Measurements from ENCODE around the gene ST3GAL5. TPM values are rescaled to one million over a fixed set of nuclear protein-coding genes. Genes with fewer than 3 reads are reported as not detected.

Gene ST3GAL5
- total and polyA plus RNA-seq, 9 donors: 25.9 to 37.5 (median 32.8) TPM

- H3K4me1 ChIP-seq (ENCODE audit: control insufficient read depth, insufficient read depth, low read length): peaks cover 9% of the 10 kb centered on the region
- WGBS (ENCODE audit: insufficient coverage): 23% methylated on average over 17 of the region's 20 CpGs
- H3K4me3 ChIP-seq (ENCODE audit: low read length): no peak overlapping the region
- H3K27ac ChIP-seq (ENCODE audit: low read length): no peak overlapping the region
- no peaks in the 10 kb centered on the region for H3K9me3 ChIP-seq (replicated peaks; ENCODE audit: control insufficient read depth, low read depth, low read length)
- H3K36me3 ChIP-seq (ENCODE audit: control insufficient read depth, insufficient read depth, low read length): no peaks in the 10 kb centered on the region
- peak; percentile 76 for DNase-seq
- H3K27me3 ChIP-seq (ENCODE audit: control insufficient read depth, insufficient read depth, low read length): no peaks in the 10 kb centered on the region
Measured at GRCh38 chr2:85826990-85827878, 61.6 kb downstream of the ST3GAL5 start.

GRCh38 chr2:85823951-85824350, 64.8 kb downstream of the ST3GAL5 start:
- Histone ChIP-seq H3K27me3 (ENCODE audit: control insufficient read depth, insufficient read depth, low read length) (no peaks in the 10 kb centered on the region), H3K9me3 (replicated peaks; ENCODE audit: control insufficient read depth, low read depth, low read length) (no peaks in the 10 kb centered on the region), H3K27ac (ENCODE audit: low read length) (no peak overlapping the region), H3K4me1 (ENCODE audit: control insufficient read depth, insufficient read depth, low read length) (peaks cover 9% of the 10 kb centered on the region), H3K4me3 (ENCODE audit: low read length) (no peak overlapping the region), H3K36me3 (ENCODE audit: control insufficient read depth, insufficient read depth, low read length) (no peaks in the 10 kb centered on the region)
- WGBS (ENCODE audit: insufficient coverage): 93% methylated on average over 2 of the region's 2 CpGs
- DNase-seq: no peak

- H3K27ac ChIP-seq (ENCODE audit: low read length): no peak overlapping the region
- WGBS (ENCODE audit: insufficient coverage): no CpG with 5 or more reads among the region's 5 CpGs
- H3K36me3 ChIP-seq (ENCODE audit: control insufficient read depth, insufficient read depth, low read length): no peaks in the 10 kb centered on the region
- H3K27me3 ChIP-seq (ENCODE audit: control insufficient read depth, insufficient read depth, low read length): no peaks in the 10 kb centered on the region
- no peaks in the 10 kb centered on the region for H3K9me3 ChIP-seq (replicated peaks; ENCODE audit: control insufficient read depth, low read depth, low read length)
- no peak overlapping the region for H3K4me3 ChIP-seq (ENCODE audit: low read length)
- no peak for DNase-seq
- H3K4me1 ChIP-seq (ENCODE audit: control insufficient read depth, insufficient read depth, low read length): peaks cover 7% of the 10 kb centered on the region
Measured at GRCh38 chr2:85822766-85823165, 66.0 kb downstream of the ST3GAL5 start.

DNA sequence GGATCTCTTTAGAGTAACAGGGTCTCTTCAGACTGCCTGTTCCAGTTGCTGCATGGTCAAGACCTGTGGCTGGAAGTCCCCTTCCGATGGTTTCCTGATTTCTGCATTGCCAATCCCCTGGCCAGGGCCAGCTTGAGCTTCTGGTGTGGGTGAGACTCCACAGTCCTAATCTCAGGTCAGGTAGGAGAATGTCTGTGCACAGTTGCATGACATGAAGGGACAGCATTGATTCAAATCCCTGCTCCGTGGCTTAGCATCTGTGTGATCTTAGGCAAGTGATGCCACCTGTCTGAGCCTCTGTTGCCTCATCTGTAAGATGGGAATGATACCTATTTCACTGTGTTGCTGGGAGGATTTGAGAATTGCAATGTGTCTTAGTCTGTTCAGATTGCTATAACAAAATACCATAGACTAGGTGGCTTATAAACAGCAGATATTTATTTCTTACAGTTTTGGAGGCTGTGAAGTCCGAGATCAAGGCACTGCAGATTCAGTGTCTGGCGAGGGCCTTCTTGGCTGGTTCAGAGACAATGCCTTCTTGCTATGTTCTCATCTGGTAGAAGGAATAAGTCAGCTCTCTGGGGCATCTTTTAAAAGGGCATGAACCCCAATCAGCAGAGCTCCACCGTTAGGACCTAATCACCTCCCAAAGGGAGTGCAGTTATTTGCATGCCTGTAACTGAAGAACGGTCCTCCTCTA, 68.8 kb downstream of the ST3GAL5 start:
- no peaks in the 10 kb centered on the region for H3K9me3 ChIP-seq (replicated peaks; ENCODE audit: control insufficient read depth, low read depth, low read length)
- 73% methylated on average over 4 of the region's 6 CpGs for WGBS (ENCODE audit: insufficient coverage)
- H3K4me1 ChIP-seq (ENCODE audit: control insufficient read depth, insufficient read depth, low read length): no peaks in the 10 kb centered on the region
- H3K4me3 ChIP-seq (ENCODE audit: low read length): no peak overlapping the region
- no peaks in the 10 kb centered on the region for H3K36me3 ChIP-seq (ENCODE audit: control insufficient read depth, insufficient read depth, low read length)
- H3K27ac ChIP-seq (ENCODE audit: low read length): no peak overlapping the region
- peaks cover 5% of the 10 kb centered on the region for H3K27me3 ChIP-seq (ENCODE audit: control insufficient read depth, insufficient read depth, low read length)
- no peak for DNase-seq

GRCh38 chr2:85814802-85815550, 73.8 kb downstream of the ST3GAL5 start:
- H3K27me3 ChIP-seq (ENCODE audit: control insufficient read depth, insufficient read depth, low read length): peaks cover 10% of the 10 kb centered on the region

DNA sequence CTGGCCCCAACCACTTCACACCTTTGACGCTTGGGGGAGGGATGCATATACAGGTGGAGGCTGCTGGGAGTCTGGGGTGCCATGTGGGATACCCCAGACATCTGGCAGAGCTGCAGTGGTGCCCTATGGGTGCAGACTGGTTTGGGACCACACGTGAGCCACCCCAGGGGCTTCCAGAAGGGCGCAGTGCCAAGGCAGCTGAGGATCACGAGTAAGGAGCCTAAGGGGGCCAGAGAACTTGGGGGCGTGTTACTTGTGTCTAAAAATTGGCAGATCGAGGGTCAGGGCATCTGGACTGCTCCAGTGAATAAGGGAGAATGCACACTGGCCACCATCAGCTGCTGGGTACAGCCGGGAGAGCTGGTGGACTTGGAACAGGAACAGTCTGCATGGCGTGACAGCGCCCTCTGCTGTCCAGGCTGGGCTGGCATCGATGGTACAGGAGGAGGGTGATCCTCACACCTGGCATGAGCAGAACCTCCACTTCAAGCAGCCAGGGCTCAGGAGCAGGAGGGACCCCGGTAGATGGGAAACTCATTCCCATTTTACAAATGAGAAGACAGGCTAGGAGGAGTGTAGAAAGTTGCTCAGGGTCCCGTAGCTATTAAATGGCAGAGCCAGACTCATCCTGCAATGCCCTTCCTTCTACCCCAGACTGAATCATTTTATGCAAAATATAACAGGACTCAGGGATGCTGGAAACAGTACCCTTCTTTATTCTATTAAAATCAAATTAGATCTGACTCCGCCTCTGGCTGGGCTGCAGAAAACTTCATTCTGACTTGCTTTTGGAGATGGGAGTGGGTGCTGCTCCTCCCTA, 74.6 kb downstream of the ST3GAL5 start:
- Histone ChIP-seq H3K9me3 (replicated peaks; ENCODE audit: control insufficient read depth, low read depth, low read length) (no peaks in the 10 kb centered on the region), H3K27me3 (ENCODE audit: control insufficient read depth, insufficient read depth, low read length) (peaks cover 10% of the 10 kb centered on the region), H3K4me3 (ENCODE audit: low read length) (no peak overlapping the region), H3K27ac (ENCODE audit: low read length) (no peak overlapping the region), H3K4me1 (ENCODE audit: control insufficient read depth, insufficient read depth, low read length) (peaks cover 17% of the 10 kb centered on the region), H3K36me3 (ENCODE audit: control insufficient read depth, insufficient read depth, low read length) (no peaks in the 10 kb centered on the region)
- WGBS (ENCODE audit: insufficient coverage): 21% methylated on average over 6 of the region's 13 CpGs
- DNase-seq: peak; percentile 90

More at GRCh38 chr2:85814802-85815550, 73.8 kb downstream of the ST3GAL5 start:
- WGBS (ENCODE audit: insufficient coverage): 74% methylated on average over 7 of the region's 10 CpGs
- Histone ChIP-seq H3K36me3 (ENCODE audit: control insufficient read depth, insufficient read depth, low read length) (no peaks in the 10 kb centered on the region), H3K9me3 (replicated peaks; ENCODE audit: control insufficient read depth, low read depth, low read length) (no peaks in the 10 kb centered on the region), H3K4me1 (ENCODE audit: control insufficient read depth, insufficient read depth, low read length) (peaks cover 17% of the 10 kb centered on the region), H3K4me3 (ENCODE audit: low read length) (no peak overlapping the region), H3K27ac (ENCODE audit: low read length) (no peak overlapping the region)
- no peak for DNase-seq

GRCh38 chr2:85813211-85813981, 75.4 kb downstream of the ST3GAL5 start:
- Histone ChIP-seq H3K27me3 (ENCODE audit: control insufficient read depth, insufficient read depth, low read length) (peaks cover 10% of the 10 kb centered on the region), H3K36me3 (ENCODE audit: control insufficient read depth, insufficient read depth, low read length) (no peaks in the 10 kb centered on the region), H3K9me3 (replicated peaks; ENCODE audit: control insufficient read depth, low read depth, low read length) (no peaks in the 10 kb centered on the region), H3K27ac (ENCODE audit: low read length) (no peak overlapping the region), H3K4me1 (ENCODE audit: control insufficient read depth, insufficient read depth, low read length) (peaks cover 17% of the 10 kb centered on the region), H3K4me3 (ENCODE audit: low read length) (no peak overlapping the region)
- WGBS (ENCODE audit: insufficient coverage): 91% methylated on average over 4 of the region's 7 CpGs
- no peak for DNase-seq

- Histone ChIP-seq H3K4me3 (ENCODE audit: low read length) (no peak overlapping the region), H3K9me3 (replicated peaks; ENCODE audit: control insufficient read depth, low read depth, low read length) (no peaks in the 10 kb centered on the region), H3K27me3 (ENCODE audit: control insufficient read depth, insufficient read depth, low read length) (peaks cover 10% of the 10 kb centered on the region), H3K4me1 (ENCODE audit: control insufficient read depth, insufficient read depth, low read length) (peaks cover 17% of the 10 kb centered on the region), H3K27ac (ENCODE audit: low read length) (no peak overlapping the region), H3K36me3 (ENCODE audit: control insufficient read depth, insufficient read depth, low read length) (no peaks in the 10 kb centered on the region)
- WGBS (ENCODE audit: insufficient coverage): 80% methylated on average over 7 of the region's 10 CpGs
- no peak for DNase-seq
Measured at GRCh38 chr2:85812094-85812735, 76.6 kb downstream of the ST3GAL5 start.

Data from muscle of leg (tissue), 11 donors.